Smooth muscle cell (in vitro differentiated cells): ENCODE results near the gene DOK5. TPM values are rescaled to one million over a fixed set of nuclear protein-coding genes. Genes with fewer than 3 reads are reported as not detected.

Source experiments
- DNase-seq: peaks from one replicate; lab custom pipeline; 2025; ENCODE audit not compliant: unreplicated experiment; lab: John Stamatoyannopoulos, UW
- H2AFZ ChIP-seq: fragments of 200-600 bp; sonication (generic); 2 replicates; pipeline ENCODE4 v1.6.0; 2016; ENCODE audit warnings: antibody characterized with exemption, low read depth, mild to moderate bottlenecking
- H3F3A ChIP-seq: fragments of 200-600 bp; sonication (generic); 2 replicates; pipeline ENCODE4 v1.6.0; 2017; ENCODE audit warnings: antibody characterized with exemption, low read depth
- H3K27ac ChIP-seq: fragments of 200-600 bp; sonication (generic); 2 replicates; pipeline ENCODE4 v1.5.1; 2016; ENCODE audit warnings: low read depth, mild to moderate bottlenecking
- H3K27me3 ChIP-seq: fragments of 200-600 bp; sonication (generic); 2 replicates; pipeline ENCODE4 v1.6.1; 2016; ENCODE audit warnings: low read depth, mild to moderate bottlenecking
- H3K36me3 ChIP-seq: fragments of 200-600 bp; sonication (generic); 2 replicates; pipeline ENCODE4 v1.5.1; 2016; ENCODE audit warnings: low read depth
- H3K4me1 ChIP-seq: fragments of 200-600 bp; sonication (generic); 2 replicates; pipeline ENCODE4 v1.5.1; 2016; ENCODE audit warnings: low read depth
- H3K4me2 ChIP-seq: fragments of 200-600 bp; sonication (generic); 2 replicates; pipeline ENCODE4 v1.6.0; 2016; ENCODE audit warnings: mild to moderate bottlenecking
- H3K4me3 ChIP-seq: fragments of 200-600 bp; sonication (generic); 2 replicates; pipeline ENCODE4 v1.5.1; 2016; ENCODE audit warnings: mild to moderate bottlenecking
- H3K79me2 ChIP-seq: fragments of 200-600 bp; sonication (generic); 2 replicates; pipeline ENCODE4 v1.6.0; 2016; ENCODE audit warnings: low read depth, mild to moderate bottlenecking
- H3K9ac ChIP-seq: fragments of 200-600 bp; sonication (generic); 2 replicates; pipeline ENCODE4 v1.6.0; 2016; ENCODE audit warnings: low read depth
- H3K9me3 ChIP-seq: fragments of 200-600 bp; sonication (generic); replicated peaks from 2 replicates; pipeline ENCODE4 v1.5.1; 2016; ENCODE audit warnings: low read depth
- H4K20me1 ChIP-seq: fragments of 200-600 bp; sonication (generic); 2 replicates; pipeline ENCODE4 v1.6.0; 2016; ENCODE audit warnings: low read depth
- WGBS: methylation state at CpG from one replicate; pipeline ENCODE4 v1.1.7; 2016; ENCODE audit warnings: low lambda C conversion rate; 5-methylcytosine and 5-hydroxymethylcytosine counted together
- polyA plus RNA-seq: library from polyadenylated mRNA; unstranded; fragments of >200 nt; fragmentation: Nextera tagmentation; extraction: Ambion mirVana; gene quantifications from 2 replicates; pipeline ENCODE4 v1.2.1, GENCODE V29; 2016
- total RNA-seq: library from RNA; depleted of rRNA; stranded (reverse); fragments of >200 nt; gene quantifications from 2 replicates; pipeline ENCODE4 v1.2.3, GENCODE V29; 2014
- TF ChIP-seq, protein P1 (sequence below): fragments of 200-600 bp; sonication (generic); IDR thresholded peaks from 2 replicates; pipeline ENCODE4 v1.5.1; 2017; ENCODE audit warnings: borderline replicate concordance, mild to moderate bottlenecking, antibody characterized with exemption; ENCODE audit not compliant: insufficient read depth, poor library complexity, severe bottlenecking

The DOK5 gene
- total and polyA plus RNA-seq, 2 experiments from 2014 or later: 7.7 to 10.4 TPM

DNA sequence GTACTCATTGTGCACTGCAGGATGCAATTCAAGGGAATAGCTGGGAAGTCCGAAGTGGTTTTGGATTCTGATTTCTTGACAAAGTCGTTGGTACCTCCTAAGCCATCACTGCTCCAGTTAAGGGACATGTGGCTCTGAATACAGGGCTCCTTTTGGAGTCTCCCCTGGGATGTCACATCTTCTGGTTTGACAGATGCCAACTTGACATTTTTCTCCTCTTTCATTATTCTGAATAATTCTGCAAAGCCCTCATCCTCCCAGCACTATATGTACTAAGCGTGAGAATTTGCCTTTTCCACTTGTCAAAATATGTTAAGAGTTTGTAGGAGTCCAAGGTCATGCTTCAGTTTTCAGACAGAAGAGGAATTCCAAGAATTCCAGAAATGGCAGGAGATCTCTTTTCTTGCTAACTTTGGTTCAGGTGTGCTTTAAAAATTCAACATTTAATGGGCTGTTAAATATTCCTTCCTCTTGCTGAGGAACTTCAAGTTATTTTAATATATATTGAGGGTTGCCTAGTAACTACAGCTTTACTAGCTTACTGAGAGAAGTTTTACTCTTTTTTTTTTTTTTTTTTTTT is 38.7 kb downstream of the DOK5 start:
- H3K36me3 ChIP-seq: no peaks in the 10 kb centered on the region
- peaks cover 6% of the 10 kb centered on the region for H3K4me1 ChIP-seq
- H3K27me3 ChIP-seq: no peaks in the 10 kb centered on the region
- 83% methylated on average over 3 of the region's 3 CpGs for WGBS
- no peak overlapping the region for H3K4me3 ChIP-seq
- no peak overlapping the region for H3K27ac ChIP-seq
- TF ChIP-seq, protein P1, sequence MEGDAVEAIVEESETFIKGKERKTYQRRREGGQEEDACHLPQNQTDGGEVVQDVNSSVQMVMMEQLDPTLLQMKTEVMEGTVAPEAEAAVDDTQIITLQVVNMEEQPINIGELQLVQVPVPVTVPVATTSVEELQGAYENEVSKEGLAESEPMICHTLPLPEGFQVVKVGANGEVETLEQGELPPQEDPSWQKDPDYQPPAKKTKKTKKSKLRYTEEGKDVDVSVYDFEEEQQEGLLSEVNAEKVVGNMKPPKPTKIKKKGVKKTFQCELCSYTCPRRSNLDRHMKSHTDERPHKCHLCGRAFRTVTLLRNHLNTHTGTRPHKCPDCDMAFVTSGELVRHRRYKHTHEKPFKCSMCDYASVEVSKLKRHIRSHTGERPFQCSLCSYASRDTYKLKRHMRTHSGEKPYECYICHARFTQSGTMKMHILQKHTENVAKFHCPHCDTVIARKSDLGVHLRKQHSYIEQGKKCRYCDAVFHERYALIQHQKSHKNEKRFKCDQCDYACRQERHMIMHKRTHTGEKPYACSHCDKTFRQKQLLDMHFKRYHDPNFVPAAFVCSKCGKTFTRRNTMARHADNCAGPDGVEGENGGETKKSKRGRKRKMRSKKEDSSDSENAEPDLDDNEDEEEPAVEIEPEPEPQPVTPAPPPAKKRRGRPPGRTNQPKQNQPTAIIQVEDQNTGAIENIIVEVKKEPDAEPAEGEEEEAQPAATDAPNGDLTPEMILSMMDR: no peak
- H4K20me1 ChIP-seq: no peaks in the 10 kb centered on the region
- H3K9me3 ChIP-seq: no peaks in the 10 kb centered on the region
- H2AFZ ChIP-seq: no peak overlapping the region
- H3K79me2 ChIP-seq: no peaks in the 10 kb centered on the region
- no peak overlapping the region for H3K9ac ChIP-seq
- no peaks in the 10 kb centered on the region for H3F3A ChIP-seq
- H3K4me2 ChIP-seq: no peak overlapping the region
- no peak for DNase-seq

DNA sequence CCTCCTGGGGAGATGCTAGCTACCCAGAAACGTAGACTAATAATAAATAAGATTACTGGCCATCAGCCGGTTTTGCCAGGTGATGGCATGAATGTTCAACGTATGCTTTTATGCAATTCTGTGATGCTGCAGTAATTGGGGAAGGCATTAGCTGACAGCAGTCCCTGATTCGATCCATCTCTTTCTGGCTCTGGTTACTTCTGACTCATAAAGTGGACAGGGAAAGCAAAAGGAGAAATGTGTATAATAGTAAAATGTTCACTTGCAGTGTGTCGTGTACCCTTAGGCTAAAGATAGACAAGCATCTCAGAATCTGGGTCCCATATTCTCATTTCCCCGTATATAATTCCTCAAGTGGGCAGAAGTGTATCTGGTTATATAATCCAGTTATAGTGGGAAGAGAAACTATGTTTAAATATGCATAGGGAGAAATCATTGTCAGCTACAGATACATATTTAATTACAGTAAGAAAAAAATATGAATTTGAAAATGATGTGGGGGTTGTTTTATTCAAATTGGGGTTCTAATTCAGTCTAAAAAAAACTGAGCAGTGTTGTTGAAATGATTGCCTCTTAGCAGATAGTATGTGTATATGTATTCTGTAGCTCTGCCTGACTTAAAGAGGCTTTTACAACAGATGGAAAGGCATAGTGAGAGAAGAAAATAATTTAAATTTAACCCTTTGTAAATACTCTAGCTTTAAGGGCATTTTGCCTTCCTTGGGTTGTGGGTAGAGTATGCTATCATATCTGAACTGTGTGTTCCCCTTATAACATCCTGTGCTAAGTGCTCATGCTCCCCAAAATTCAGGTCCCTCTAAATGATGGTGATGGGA is 40.6 kb downstream of the DOK5 start:
- no peak for DNase-seq
- H3K9ac ChIP-seq: no peak overlapping the region

DNA sequence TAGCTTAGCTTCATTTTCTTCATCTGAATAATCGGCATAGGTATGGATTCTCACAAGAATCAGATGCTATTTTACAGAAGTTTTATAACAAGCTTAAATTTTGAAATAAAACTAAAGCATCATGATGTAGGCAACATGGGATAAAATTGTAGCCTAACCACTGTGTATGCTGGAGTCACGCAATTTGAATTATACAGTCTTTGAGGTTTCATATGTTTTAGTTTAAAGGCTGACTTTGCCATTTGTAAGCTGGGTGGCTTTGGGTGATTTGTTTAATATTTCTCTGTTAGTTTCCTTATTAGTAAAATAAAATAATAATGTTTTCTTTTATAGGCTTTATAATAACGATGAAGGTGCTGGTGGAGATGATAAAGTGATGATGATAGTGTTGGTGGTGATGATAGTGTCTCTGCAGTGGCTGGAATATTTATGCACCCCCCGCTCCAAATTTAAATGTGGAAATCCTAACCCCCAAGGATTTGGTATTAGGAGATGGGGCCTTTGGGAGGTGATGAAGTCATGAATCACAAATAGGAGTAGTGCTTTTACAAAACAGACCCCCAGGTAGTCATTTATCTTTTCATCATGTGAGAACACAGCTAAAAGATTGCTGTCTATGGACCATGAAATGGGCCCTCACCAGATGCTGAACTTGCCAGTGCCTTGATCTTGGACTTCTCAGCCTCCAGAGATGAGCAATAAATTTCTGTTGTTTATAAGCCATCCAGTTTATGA is 42.0 kb downstream of the DOK5 start:
- no peak overlapping the region for H3K4me2 ChIP-seq
- no peak for DNase-seq
- no peak overlapping the region for H3K27ac ChIP-seq
- no peak overlapping the region for H2AFZ ChIP-seq
- no peaks in the 10 kb centered on the region for H3K27me3 ChIP-seq
- no peaks in the 10 kb centered on the region for H3K36me3 ChIP-seq
- no peak overlapping the region for H3K9ac ChIP-seq
- WGBS: 95% methylated on average over 4 of the region's 4 CpGs
- no peaks in the 10 kb centered on the region for H4K20me1 ChIP-seq
- H3K79me2 ChIP-seq: no peaks in the 10 kb centered on the region
- no peaks in the 10 kb centered on the region for H3K9me3 ChIP-seq
- H3K4me3 ChIP-seq: no peak overlapping the region
- TF ChIP-seq, protein P1: no peak
- no peaks in the 10 kb centered on the region for H3F3A ChIP-seq
- no peaks in the 10 kb centered on the region for H3K4me1 ChIP-seq

More for the DNA sequence above, 40.6 kb downstream of the DOK5 start:
- H3K4me3 ChIP-seq: no peak overlapping the region
- no peaks in the 10 kb centered on the region for H3K9me3 ChIP-seq
- no peaks in the 10 kb centered on the region for H4K20me1 ChIP-seq
- H3K4me1 ChIP-seq: no peaks in the 10 kb centered on the region
- H3K79me2 ChIP-seq: no peaks in the 10 kb centered on the region
- H2AFZ ChIP-seq: no peak overlapping the region
- H3K27me3 ChIP-seq: no peaks in the 10 kb centered on the region
- TF ChIP-seq, protein P1: no peak
- no peak overlapping the region for H3K27ac ChIP-seq
- no peak overlapping the region for H3K4me2 ChIP-seq
- no peaks in the 10 kb centered on the region for H3K36me3 ChIP-seq
- no peaks in the 10 kb centered on the region for H3F3A ChIP-seq
- WGBS: 81% methylated on average over 6 of the region's 6 CpGs
